OCI-LY1 (cell line): ENCODE measurements around the gene CTSD.

Experiments used
- H2AFZ ChIP-seq: fragments of 200-600 bp; sonication (generic), shearing (Covaris generic); 2 replicates; pipeline ENCODE4 v1.6.0; 2014; ENCODE audit warnings: antibody characterized with exemption, mild to moderate bottlenecking, low read length
- H3F3A ChIP-seq: fragments of 200-600 bp; sonication (generic), shearing (Covaris generic); 2 replicates; pipeline ENCODE4 v1.6.0; 2014; ENCODE audit warnings: mild to moderate bottlenecking, antibody characterized with exemption, low read length, moderate library complexity; ENCODE audit not compliant: insufficient read depth
- H3K27ac ChIP-seq: fragments of 200-600 bp; sonication (generic); 2 replicates; pipeline ENCODE4 v1.5.1; 2014; ENCODE audit warnings: low read length, mixed run types, mild to moderate bottlenecking, low read depth; ENCODE audit not compliant: poor library complexity, severe bottlenecking
- H3K27me3 ChIP-seq: fragments of 200-600 bp; sonication (generic); 2 replicates; pipeline ENCODE4 v1.6.0; 2014; ENCODE audit warnings: antibody characterized with exemption, mild to moderate bottlenecking, low read length, moderate library complexity; ENCODE audit not compliant: insufficient read depth
- H3K36me3 ChIP-seq: fragments of 200-600 bp; sonication (generic); 2 replicates; pipeline ENCODE4 v1.6.1; 2014; ENCODE audit warnings: mild to moderate bottlenecking, antibody characterized with exemption, low read length, moderate library complexity, mixed read lengths; ENCODE audit not compliant: insufficient read depth
- H3K4me1 ChIP-seq: fragments of 200-600 bp; sonication (generic); 2 replicates; pipeline ENCODE4 v1.5.1; 2014; ENCODE audit warnings: mild to moderate bottlenecking, low read length, moderate library complexity; ENCODE audit not compliant: insufficient read depth, severe bottlenecking
- H3K4me2 ChIP-seq: fragments of 200-600 bp; sonication (generic), shearing (Covaris generic); 2 replicates; pipeline ENCODE4 v1.6.1; 2014; ENCODE audit warnings: low read length
- H3K4me3 ChIP-seq: fragments of 200-600 bp; sonication (generic); 2 replicates; pipeline ENCODE4 v1.5.1; 2014; ENCODE audit warnings: low read length, low read depth, mild to moderate bottlenecking, mixed read lengths; ENCODE audit not compliant: poor library complexity, severe bottlenecking
- H3K79me2 ChIP-seq: fragments of 200-600 bp; shearing (Covaris generic); 2 replicates; pipeline ENCODE4 v1.6.1; 2016; ENCODE audit warnings: mixed run types, low read length, mixed read lengths; ENCODE audit not compliant: insufficient read depth
- H3K9ac ChIP-seq: fragments of 200-600 bp; sonication (generic), shearing (Covaris generic); 2 replicates; pipeline ENCODE4 v1.6.1; 2014; ENCODE audit warnings: mild to moderate bottlenecking, low read length, mixed read lengths
- H3K9me2 ChIP-seq: fragments of 200-600 bp; sonication (generic), shearing (Covaris generic); 2 replicates; pipeline ENCODE4 v1.6.1; 2014; ENCODE audit warnings: low read depth, mild to moderate bottlenecking, low read length, mixed read lengths
- H3K9me3 ChIP-seq: fragments of 200-600 bp; shearing (Covaris generic); 2 replicates; pipeline ENCODE4 v1.6.1; 2014; ENCODE audit warnings: low read length, mixed read lengths
- H4K20me1 ChIP-seq: fragments of 200-600 bp; sonication (generic), shearing (Covaris generic); 2 replicates; pipeline ENCODE4 v1.6.0; 2016; ENCODE audit warnings: mild to moderate bottlenecking, low read length; ENCODE audit not compliant: insufficient read depth
- CTCF ChIP-seq: fragments of 200-600 bp; sonication (generic), shearing (Covaris generic); IDR thresholded peaks from 2 replicates; pipeline ENCODE4 v1.5.1; 2017; ENCODE audit warnings: mild to moderate bottlenecking, antibody characterized with exemption, low read length, moderate library complexity, mixed read lengths
- EZH2 ChIP-seq: fragments of 200-600 bp; sonication (generic), shearing (Covaris generic); IDR thresholded peaks from 2 replicates; pipeline ENCODE4 v1.8.0; 2017; ENCODE audit warnings: borderline replicate concordance, mixed run types, mild to moderate bottlenecking, antibody characterized with exemption, low read length, moderate library complexity, mixed read lengths

The CTSD gene

GRCh38 chr11:1761110-1761856 is 2.4 kb downstream of the CTSD start:
- no peaks in the 10 kb centered on the region for H3K36me3 ChIP-seq
- no peaks in the 10 kb centered on the region for H3K9me3 ChIP-seq
- H3K9ac ChIP-seq = no peak overlapping the region

GRCh38 chr11:1760351-1761109 is 3.2 kb downstream of the CTSD start:
- H3K36me3 ChIP-seq = no peaks in the 10 kb centered on the region
- no peaks in the 10 kb centered on the region for H3K79me2 ChIP-seq
- H3K27me3 ChIP-seq = no peaks in the 10 kb centered on the region
- no peak overlapping the region for H3K4me2 ChIP-seq
- H3K4me1 ChIP-seq = peaks cover 17% of the 10 kb centered on the region
- no peaks in the 10 kb centered on the region for H3K9me3 ChIP-seq
- no peaks in the 10 kb centered on the region for H3K9me2 ChIP-seq
- TF ChIP-seq CTCF = no peak
- no peak for TF ChIP-seq EZH2
- no peaks in the 10 kb centered on the region for H4K20me1 ChIP-seq
- H3K4me3 ChIP-seq = no peak overlapping the region
- no peak overlapping the region for H2AFZ ChIP-seq
- H3K9ac ChIP-seq = no peak overlapping the region
- no peak overlapping the region for H3K27ac ChIP-seq
- no peaks in the 10 kb centered on the region for H3F3A ChIP-seq

More at GRCh38 chr11:1761110-1761856, 2.4 kb downstream of the CTSD start:
- Histone ChIP-seq H3K27me3 (no peaks in the 10 kb centered on the region), H3K79me2 (no peaks in the 10 kb centered on the region), H3K4me2 (no peak overlapping the region), H3K27ac (no peak overlapping the region), H2AFZ (no peak overlapping the region), H3K9me2 (no peaks in the 10 kb centered on the region), H3F3A (no peaks in the 10 kb centered on the region), H3K4me3 (no peak overlapping the region), H4K20me1 (no peaks in the 10 kb centered on the region), H3K4me1 (peaks cover 17% of the 10 kb centered on the region)
- no peak for TF ChIP-seq CTCF
- TF ChIP-seq EZH2 = no peak

- no peak overlapping the region for H2AFZ ChIP-seq
Measured at GRCh38 chr11:1759851-1760220, 3.9 kb downstream of the CTSD start.

More at GRCh38 chr11:1759851-1760220, 3.9 kb downstream of the CTSD start:
- Histone ChIP-seq H3K9me3 (no peaks in the 10 kb centered on the region), H4K20me1 (no peaks in the 10 kb centered on the region), H3K4me3 (no peak overlapping the region), H3K79me2 (no peaks in the 10 kb centered on the region), H3K9ac (no peak overlapping the region), H3K9me2 (no peaks in the 10 kb centered on the region), H3K27ac (no peak overlapping the region), H3K4me1 (peaks cover 17% of the 10 kb centered on the region), H3K36me3 (no peaks in the 10 kb centered on the region), H3K27me3 (no peaks in the 10 kb centered on the region), H3F3A (no peaks in the 10 kb centered on the region), H3K4me2 (no peak overlapping the region)
- TF ChIP-seq CTCF (no peak), EZH2 (no peak)
